WERI-Rb-1 (cell line): ENCODE data around the gene RABGAP1L.
"Not testable (repeated sequence)": the region's sequence is repeated elsewhere in the genome, so short reads cannot be mapped to it uniquely, and the experiment has no call there.

Experiments
- DNase-seq: peaks from one replicate; pipeline ENCODE4 v3.0.0-alpha.2; 2020
- H3K27ac ChIP-seq: fragments of 250-450 bp; sonication (Bioruptor Pico); 2 replicates; pipeline ENCODE4 v1.5.1; 2020; ENCODE audit warnings: mild to moderate bottlenecking, moderate library complexity
- H3K27me3 ChIP-seq: fragments of 250-450 bp; sonication (Bioruptor Pico); 2 replicates; pipeline ENCODE4 v1.5.1; 2021; ENCODE audit warnings: mild to moderate bottlenecking, low read depth, moderate library complexity; ENCODE audit not compliant: insufficient read depth, severe bottlenecking
- H3K36me3 ChIP-seq: fragments of 250-450 bp; sonication (Bioruptor Pico); 2 replicates; pipeline ENCODE4 v1.5.1; 2020; ENCODE audit warnings: mild to moderate bottlenecking, moderate library complexity
- H3K4me3 ChIP-seq: 2 replicates; pipeline ENCODE4 v1.5.1; 2011; ENCODE audit warnings: low read depth, mild to moderate bottlenecking, control low read depth, low read length
- H3K9me3 ChIP-seq: fragments of 250-450 bp; sonication (Bioruptor Pico); 2 replicates; pipeline ENCODE4 v1.5.1; 2021; ENCODE audit warnings: mild to moderate bottlenecking, moderate library complexity; ENCODE audit not compliant: severe bottlenecking
- CTCF ChIP-seq: IDR thresholded peaks from 2 replicates; pipeline ENCODE4 v1.5.1; 2011; ENCODE audit warnings: low read depth, mild to moderate bottlenecking, control low read depth, inconsistent platforms, low read length

The RABGAP1L gene

GRCh38 chr1:174583316-174583715 is 424.0 kb downstream of the RABGAP1L start:
- H3K27me3 ChIP-seq, result no peaks in the 10 kb centered on the region
- no peaks in the 10 kb centered on the region for H3K36me3 ChIP-seq
- no peak overlapping the region for H3K4me3 ChIP-seq
- DNase-seq, result no peak
- no peak for TF ChIP-seq CTCF
- no peak overlapping the region for H3K27ac ChIP-seq
- no peaks in the 10 kb centered on the region for H3K9me3 ChIP-seq

GRCh38 chr1:174584071-174584470 is 424.8 kb downstream of the RABGAP1L start:
- Histone ChIP-seq H3K27me3 (no peaks in the 10 kb centered on the region), H3K9me3 (no peaks in the 10 kb centered on the region), H3K36me3 (no peaks in the 10 kb centered on the region), H3K27ac (no peak overlapping the region), H3K4me3 (no peak overlapping the region)
- no peak for DNase-seq
- no peak for TF ChIP-seq CTCF

GRCh38 chr1:174588618-174589017 is 429.3 kb downstream of the RABGAP1L start:
- not testable (repeated sequence) for H3K4me3 ChIP-seq, H3K27me3 ChIP-seq, DNase-seq, H3K9me3 ChIP-seq, H3K36me3 ChIP-seq, H3K27ac ChIP-seq

GRCh38 chr1:174605198-174605597 is 445.9 kb downstream of the RABGAP1L start:
- no peak for TF ChIP-seq CTCF
- no peak for DNase-seq

GRCh38 chr1:174606471-174606870 is 447.2 kb downstream of the RABGAP1L start:
- Histone ChIP-seq H3K4me3 (no peak overlapping the region), H3K36me3 (no peaks in the 10 kb centered on the region), H3K27me3 (no peaks in the 10 kb centered on the region), H3K27ac (no peak overlapping the region), H3K9me3 (no peaks in the 10 kb centered on the region)
- DNase-seq, result no peak
- TF ChIP-seq CTCF, result no peak

More at GRCh38 chr1:174605198-174605597, 445.9 kb downstream of the RABGAP1L start:
- Histone ChIP-seq H3K27me3 (no peaks in the 10 kb centered on the region), H3K36me3 (no peaks in the 10 kb centered on the region), H3K27ac (no peak overlapping the region), H3K4me3 (no peak overlapping the region), H3K9me3 (no peaks in the 10 kb centered on the region)

- H3K36me3 ChIP-seq, DNase-seq, H3K4me3 ChIP-seq, H3K27ac ChIP-seq, H3K9me3 ChIP-seq, H3K27me3 ChIP-seq: not testable (repeated sequence)
Observed at GRCh38 chr1:174617905-174618304, 458.6 kb downstream of the RABGAP1L start.

- TF ChIP-seq CTCF, result no peak
- Histone ChIP-seq H3K27ac (no peak overlapping the region), H3K27me3 (no peaks in the 10 kb centered on the region), H3K36me3 (no peaks in the 10 kb centered on the region), H3K9me3 (no peaks in the 10 kb centered on the region), H3K4me3 (no peak overlapping the region)
- DNase-seq, result no peak
Observed at GRCh38 chr1:174623324-174624035, 464.2 kb downstream of the RABGAP1L start.
